ENCODE measurements around the gene SLIT1.

DNA sequence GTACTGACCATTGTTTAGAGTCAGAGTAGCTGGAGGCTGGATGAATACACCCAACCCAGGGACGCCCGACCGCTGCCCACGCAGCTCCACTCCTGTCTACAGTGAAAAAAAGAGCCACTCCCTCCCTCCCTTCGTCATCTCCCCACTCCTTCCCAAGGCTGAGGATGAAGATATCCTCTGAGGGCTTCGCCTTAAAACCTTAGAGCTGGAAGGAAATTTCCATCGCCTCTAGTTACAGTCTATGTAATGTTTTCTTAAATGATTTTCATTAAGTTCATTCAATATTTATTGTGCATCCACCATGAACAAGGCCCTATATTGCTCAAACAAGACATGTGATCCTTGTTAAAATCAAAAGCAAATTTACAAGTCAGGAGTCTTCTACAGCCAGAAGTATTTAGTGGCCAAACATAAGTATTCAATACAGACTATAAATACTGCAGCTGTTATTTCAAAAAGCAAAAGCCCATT is 11.3 kb upstream of the SLIT1 start:
- no peak for TF ChIP-seq ZNF384 (IDR thresholded peaks at IDR 0.05)
- TF ChIP-seq SUZ12 (IDR thresholded peaks at IDR 0.05), result no peak
- no peak for TF ChIP-seq ELF4 (IDR thresholded peaks at IDR 0.05)
- no peak for TF ChIP-seq FOXK2 (IDR thresholded peaks at IDR 0.05)
- no peak for TF ChIP-seq BHLHE40 (IDR thresholded peaks at IDR 0.05; ENCODE audit: borderline replicate concordance)
- no peak for TF ChIP-seq TARDBP (IDR thresholded peaks at IDR 0.05)
- no peak for TF ChIP-seq FOXM1 (IDR thresholded peaks at IDR 0.05; ENCODE audit: borderline replicate concordance)
- TF ChIP-seq SP1 (IDR thresholded peaks at IDR 0.05), result no peak
- TF ChIP-seq NFRKB (IDR thresholded peaks at IDR 0.05), result no peak
